Loucy (cell line): ENCODE results near the gene MAD1L1.

ENCODE experiments used
- CTCF ChIP-seq: fragments of 200-600 bp; sonication (generic); conservative IDR thresholded peaks from 2 replicates; pipeline ENCODE4 v1.5.1; 2014; ENCODE audit warnings: mild to moderate bottlenecking, antibody characterized with exemption, low read length
- EZH2phosphoT487 ChIP-seq: fragments of 200-600 bp; IDR thresholded peaks from 2 replicates; pipeline ENCODE4 v1.6.1; 2018; ENCODE audit warnings: antibody characterized with exemption, mild to moderate bottlenecking, moderate library complexity, borderline replicate concordance

- no peak for TF ChIP-seq CTCF
- TF ChIP-seq EZH2phosphoT487 = no peak
Observed at GRCh38 chr7:2158331-2159175, 74.2 kb downstream of the MAD1L1 start.
